HG03045 (cell line): ENCODE measurements around the gene RPA3.

Source experiments
- ATAC-seq: cut with Tn5 transposase; IDR thresholded peaks from one replicate; pipeline ENCODE4 v1.9.1; 2021; ENCODE audit warnings: mild to moderate bottlenecking, moderate library complexity; ENCODE audit not compliant: unreplicated experiment

Gene RPA3

DNA sequence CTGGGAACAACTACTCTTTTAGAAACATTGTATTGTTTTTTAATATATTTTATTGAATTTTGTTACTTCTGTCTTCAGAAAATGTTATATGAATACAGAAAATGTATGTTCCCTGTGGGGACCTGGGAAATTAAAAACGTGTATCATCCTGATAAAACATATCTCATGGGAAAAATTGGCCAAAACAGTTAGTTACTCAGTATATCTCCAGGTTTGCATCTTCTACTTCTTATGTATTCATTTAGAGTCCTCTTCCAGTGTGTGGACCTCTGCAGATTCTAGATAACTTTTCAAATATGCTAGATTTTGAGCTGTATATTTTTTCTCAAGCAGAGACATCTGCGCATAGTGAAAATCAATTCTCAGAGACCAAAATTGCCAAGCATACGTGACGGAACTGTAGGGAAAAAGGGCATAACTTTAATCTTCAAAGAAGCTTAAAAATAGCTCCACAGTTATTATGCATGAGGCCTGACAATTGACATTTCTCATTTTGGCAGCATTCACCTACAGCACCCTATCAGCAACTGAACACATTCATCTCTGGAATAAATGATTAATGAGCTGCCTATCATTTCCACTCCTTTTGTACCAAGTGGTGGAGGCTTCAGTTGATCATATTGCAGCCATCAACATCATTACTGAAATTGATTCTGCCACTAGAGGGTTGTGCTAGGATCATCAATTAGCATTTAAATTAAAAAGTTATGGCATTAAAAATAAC is 104.2 kb downstream of the RPA3 start:
- no peak for ATAC-seq

DNA sequence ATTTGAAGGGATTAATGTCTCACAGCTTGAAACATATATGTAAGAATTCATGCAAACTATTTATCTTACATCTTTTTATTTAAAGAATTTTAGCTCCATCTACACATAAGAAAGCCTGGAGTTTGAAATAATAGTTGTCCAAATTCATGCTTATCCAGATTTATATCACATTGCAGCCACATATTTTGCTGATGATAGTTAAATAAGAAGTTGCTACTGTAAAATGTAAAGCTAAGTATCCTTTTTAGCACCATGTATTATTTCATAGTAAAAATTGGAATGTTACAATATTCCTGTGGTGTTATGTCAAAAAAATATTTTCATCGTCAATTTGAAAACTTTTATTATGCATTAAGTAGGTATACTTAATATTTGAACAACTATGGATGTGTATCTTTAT is 105.2 kb downstream of the RPA3 start:
- no peak for ATAC-seq

- no peak for ATAC-seq
These were observed 105.9 kb downstream of the RPA3 start for GRCh38 chr7:7612519-7612918.

DNA sequence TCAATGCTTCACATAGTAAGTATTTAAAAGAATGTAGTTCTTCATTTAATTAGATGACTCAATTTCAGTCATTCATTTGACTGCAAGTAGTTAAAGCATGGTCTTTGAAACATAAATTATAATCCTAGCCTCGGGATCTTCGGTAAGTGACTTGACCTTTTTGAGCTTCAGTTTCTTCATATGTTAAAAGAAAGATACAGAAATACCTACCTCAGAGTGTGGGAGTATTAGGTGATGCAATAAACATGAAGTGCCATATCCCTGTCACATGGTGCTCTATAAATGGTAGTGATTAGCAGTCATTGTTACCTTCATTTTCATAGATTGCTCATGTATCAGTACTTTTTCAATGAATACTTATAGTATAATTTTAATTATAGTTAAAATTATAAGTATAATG is 109.1 kb downstream of the RPA3 start:
- no peak for ATAC-seq

DNA sequence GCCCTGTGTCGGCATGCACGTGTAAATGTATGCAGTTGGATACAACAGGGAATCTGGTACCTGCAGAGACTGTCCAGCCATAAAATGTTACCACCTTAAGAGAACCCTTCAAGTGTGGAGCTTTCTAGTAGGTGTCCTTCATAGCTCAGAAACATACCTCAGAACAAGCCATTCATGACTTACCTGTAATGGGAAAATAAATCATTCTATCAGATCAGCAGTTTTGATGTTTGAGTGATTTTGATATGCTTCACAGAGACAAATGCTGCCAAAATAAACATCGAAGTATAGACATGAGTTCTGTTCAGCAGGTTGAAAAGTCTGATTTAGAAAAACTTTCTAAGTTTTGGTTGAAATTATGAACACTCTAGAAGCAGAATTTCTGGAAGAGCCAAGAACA is 111.4 kb downstream of the RPA3 start:
- ATAC-seq: no peak

DNA sequence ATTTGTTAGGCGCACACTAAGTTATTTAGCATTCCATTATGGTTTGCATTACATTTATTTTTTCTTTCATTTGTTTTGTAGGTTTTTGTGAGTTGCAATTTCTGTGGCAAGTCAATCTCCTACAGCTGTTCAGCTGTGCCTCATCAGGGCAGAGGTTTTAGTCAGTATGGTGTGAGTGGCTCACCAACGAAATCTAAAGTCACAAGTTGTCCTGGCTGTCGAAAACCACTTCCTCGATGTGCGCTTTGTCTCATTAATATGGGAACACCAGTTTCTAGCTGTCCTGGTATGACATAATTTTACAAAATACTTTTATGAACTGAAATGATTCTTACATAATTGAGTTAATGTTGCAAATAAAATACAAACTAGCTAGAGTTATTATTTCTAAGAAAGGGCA is 122.2 kb downstream of the RPA3 start:
- ATAC-seq: no peak

DNA sequence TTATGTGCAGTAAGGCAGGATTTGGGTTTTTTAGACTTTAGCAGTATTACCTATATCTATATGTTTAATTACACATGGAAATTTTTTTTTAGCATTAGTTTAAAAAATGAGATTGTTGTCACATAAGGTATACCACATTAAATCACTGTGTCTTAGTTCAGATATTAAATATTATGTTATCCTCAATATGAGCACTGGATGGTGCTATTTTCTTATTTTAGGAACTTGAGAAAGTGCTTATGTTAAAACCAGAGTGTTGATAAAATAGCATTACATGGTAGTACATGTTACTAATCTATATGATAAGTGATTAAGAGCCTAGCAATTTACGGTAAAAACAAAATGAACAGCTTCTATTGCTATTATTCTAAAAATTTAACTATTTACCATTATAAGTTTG is 123.0 kb downstream of the RPA3 start:
- no peak for ATAC-seq
